Lower leg skin (tissue), 4 donors: ENCODE measurements around the gene OGFOD1. TPM values are rescaled to one million over a fixed set of nuclear protein-coding genes. Genes with fewer than 3 reads are reported as not detected.

Experiments
- DNase-seq, 2 donors: peaks; one replicate each; pipeline ENCODE4 v3.0.0-alpha.2; 2019; ENCODE audit warnings: low spot score in 2 of 2
- H3K4me3 ChIP-seq: fragments of 200-600 bp; sonication (generic); 2 replicates; pipeline ENCODE4 v1.5.1; 2017; ENCODE audit warnings: mild to moderate bottlenecking, low read depth; ENCODE audit not compliant: poor library complexity, severe bottlenecking
- POLR2A ChIP-seq, 2 donors: fragments of 450-650 bp; IDR thresholded peaks; one replicate each; pipeline ENCODE4 v1.6.1; 2016 to 2017; ENCODE audit warnings: antibody characterized with exemption in 2 of 2, mild to moderate bottlenecking in 1 of 2, moderate library complexity in 1 of 2
- WGBS, 2 donors: methylation state at CpG; one replicate each; pipeline ENCODE4 v1.1.5; 2018; 5-methylcytosine and 5-hydroxymethylcytosine counted together
- intact Hi-C: fragments of 100-400 bp; cut with DNase I; formaldehyde crosslinking; loops from one replicate; pipeline ENCODE4 v1.15.0; 2023; ENCODE audit warnings: low total_unique reads
- total RNA-seq, 4 donors: library from RNA; depleted of rRNA; stranded (reverse); fragments of >200 nt; gene quantifications; one replicate each; pipeline ENCODE4 v1.1.0, GENCODE V29; 2016
- TF ChIP-seq, protein P1 (sequence below), 3 donors: fragments of 450-650 bp; IDR thresholded peaks; one replicate each; pipeline ENCODE4 v1.5.1; 2016; ENCODE audit warnings: antibody characterized with exemption in 3 of 3, mild to moderate bottlenecking in 3 of 3, moderate library complexity in 2 of 3

The OGFOD1 gene
- total RNA-seq, 4 donors from 2014 or later = 17.0 to 42.2 (median 34.6) TPM

DNA sequence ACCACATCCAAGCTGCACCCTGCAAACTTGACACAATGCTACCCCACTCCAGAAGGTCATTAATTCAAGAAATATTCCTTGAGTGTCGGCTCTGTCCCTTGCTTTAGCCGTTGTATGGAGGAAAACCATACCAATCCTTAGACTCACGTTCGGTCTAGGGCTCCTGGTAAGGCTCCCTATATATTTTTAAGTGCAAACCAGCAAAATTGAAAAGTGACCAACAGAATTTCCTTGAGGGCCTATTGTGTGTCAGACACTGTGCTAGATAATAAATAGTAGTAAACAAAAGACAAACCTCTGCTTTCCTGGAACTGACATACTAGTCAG, 68.9 kb downstream of the OGFOD1 start:
- no peak for TF ChIP-seq POLR2A (IDR thresholded peaks at IDR 0.05)
- intact Hi-C loops = no loop called here
- DNase-seq = no peak
- WGBS, 2 donors = 13 to 18% methylated on average over 4 of the region's 4 CpGs
- no peak overlapping the region for H3K4me3 ChIP-seq

DNA sequence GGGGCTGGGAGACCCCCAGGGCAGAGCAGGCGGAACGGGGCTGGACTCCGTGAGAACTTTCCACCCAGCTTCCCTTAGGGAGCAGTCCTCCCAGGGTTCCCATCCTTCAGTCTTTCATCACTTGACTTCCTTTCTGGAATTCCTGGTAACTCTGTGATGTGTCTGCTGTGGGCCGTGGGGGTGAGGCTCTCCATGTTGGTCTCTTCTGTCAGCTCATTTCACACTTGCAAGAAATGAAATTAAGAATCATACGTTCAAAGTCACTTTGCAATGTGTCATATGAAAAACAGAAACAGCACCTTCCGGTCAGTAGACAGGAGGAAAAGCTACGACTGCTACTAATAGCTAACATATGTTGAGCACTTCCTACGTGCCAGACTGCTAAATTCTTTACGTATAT, 73.9 kb downstream of the OGFOD1 start:
- WGBS, 2 donors = 59 to 74% methylated on average over 9 of the region's 9 CpGs
- intact Hi-C loops = no loop called here
- DNase-seq = no peak
- TF ChIP-seq, protein P1, sequence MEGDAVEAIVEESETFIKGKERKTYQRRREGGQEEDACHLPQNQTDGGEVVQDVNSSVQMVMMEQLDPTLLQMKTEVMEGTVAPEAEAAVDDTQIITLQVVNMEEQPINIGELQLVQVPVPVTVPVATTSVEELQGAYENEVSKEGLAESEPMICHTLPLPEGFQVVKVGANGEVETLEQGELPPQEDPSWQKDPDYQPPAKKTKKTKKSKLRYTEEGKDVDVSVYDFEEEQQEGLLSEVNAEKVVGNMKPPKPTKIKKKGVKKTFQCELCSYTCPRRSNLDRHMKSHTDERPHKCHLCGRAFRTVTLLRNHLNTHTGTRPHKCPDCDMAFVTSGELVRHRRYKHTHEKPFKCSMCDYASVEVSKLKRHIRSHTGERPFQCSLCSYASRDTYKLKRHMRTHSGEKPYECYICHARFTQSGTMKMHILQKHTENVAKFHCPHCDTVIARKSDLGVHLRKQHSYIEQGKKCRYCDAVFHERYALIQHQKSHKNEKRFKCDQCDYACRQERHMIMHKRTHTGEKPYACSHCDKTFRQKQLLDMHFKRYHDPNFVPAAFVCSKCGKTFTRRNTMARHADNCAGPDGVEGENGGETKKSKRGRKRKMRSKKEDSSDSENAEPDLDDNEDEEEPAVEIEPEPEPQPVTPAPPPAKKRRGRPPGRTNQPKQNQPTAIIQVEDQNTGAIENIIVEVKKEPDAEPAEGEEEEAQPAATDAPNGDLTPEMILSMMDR (IDR thresholded peaks at IDR 0.05) = no peak
- TF ChIP-seq POLR2A (IDR thresholded peaks at IDR 0.05) = no peak
- H3K4me3 ChIP-seq = no peak overlapping the region

Other genes with a start within 250 kb of the OGFOD1 start
- 100 to 1,000 TPM in 3 of 4 donors, 10 to 100 TPM in 1; 77.3 to 149 (median 124) TPM for gene AMFR, start 26.0 kb upstream of the OGFOD1 start, total RNA-seq
- gene NUDT21, start 222 bp upstream of the OGFOD1 start, total RNA-seq = 10 to 100 TPM; 39.9 to 98.6 (median 46.1) TPM
- gene BBS2, start 68.5 kb downstream of the OGFOD1 start, total RNA-seq = 100 to 1,000 TPM in 2 of 4 donors, 10 to 100 TPM in 2; 76.6 to 106 (median 92.4) TPM
- gene MT4, start 113.5 kb downstream of the OGFOD1 start, total RNA-seq = 1,000 to 10,000 TPM in 1 of 4 donors, 100 to 1,000 TPM in 1, 10 to 100 TPM in 1, not detected in 1; 46.1 to 1,445 (median 937) TPM
- 1 to 10 TPM in 1 of 4 donors, not detected in 3; 1.2 TPM for gene MT3, start 138.0 kb downstream of the OGFOD1 start, total RNA-seq
- gene MT2A, start 157.0 kb downstream of the OGFOD1 start, total RNA-seq = 100 to 1,000 TPM in 3 of 4 donors, 10 to 100 TPM in 1; 35.8 to 190 (median 135) TPM
- 100 to 1,000 TPM; 140 to 437 (median 224) TPM for gene MT1E, start 174.2 kb downstream of the OGFOD1 start, total RNA-seq
- gene MT1M, start 181.1 kb downstream of the OGFOD1 start, total RNA-seq = 10 to 100 TPM; 14.1 to 29.7 (median 17.1) TPM
- gene MT1A, start 187.1 kb downstream of the OGFOD1 start, total RNA-seq = 10 to 100 TPM in 2 of 4 donors, 1 to 10 TPM in 2; 3.7 to 23.3 (median 11.2) TPM
- not detected for gene MT1B, start 200.3 kb downstream of the OGFOD1 start, total RNA-seq
- gene MT1F, start 206.4 kb downstream of the OGFOD1 start, total RNA-seq = 10 to 100 TPM in 2 of 4 donors, 1 to 10 TPM in 2; 2.1 to 17.2 (median 8.3) TPM
- 10 to 100 TPM in 2 of 4 donors, 1 to 10 TPM in 1, not detected in 1; 5.6 to 46.4 (median 37.8) TPM for gene MT1G, start 216.5 kb downstream of the OGFOD1 start, total RNA-seq
- 1 to 10 TPM in 2 of 4 donors, not detected in 2; 1.2 to 3.9 TPM for gene MT1H, start 218.3 kb downstream of the OGFOD1 start, total RNA-seq
- 1,000 to 10,000 TPM; 1,041 to 3,584 (median 2,610) TPM for gene MT1X, start 230.9 kb downstream of the OGFOD1 start, total RNA-seq